OCI-LY7 (cell line): ENCODE measurements around the gene CD247.

Experiments
- CTCF ChIP-seq: fragments of 200-600 bp; sonication (generic); conservative IDR thresholded peaks from 2 replicates; pipeline ENCODE4 v1.5.1; 2014; ENCODE audit warnings: mild to moderate bottlenecking, antibody characterized with exemption, low read length, moderate library complexity, mixed read lengths
- EZH2phosphoT487 ChIP-seq: fragments of 200-600 bp; sonication (generic); IDR thresholded peaks from 2 replicates; pipeline ENCODE4 v1.6.1; 2018; ENCODE audit warnings: low read depth, borderline replicate concordance, mild to moderate bottlenecking, mixed run types, antibody characterized with exemption, low read length, moderate library complexity, mixed read lengths

GRCh38 chr1:167553136-167554027 is 35.1 kb upstream of the CD247 start, which contains the start of gene CREG1:
- TF ChIP-seq CTCF (0 out of 2 replicates have a peak, but pooled peaks have one; percentile 10), EZH2phosphoT487 (no peak)
